Activated T-helper 1 cell treated with anti-CD3 and anti-CD28 coated beads, Interleukin-2, amount 50 U/mL, for 16 hours (primary cell): ENCODE results near the gene STC2.

Experiments
- DNase-seq, 2 donors: peaks; one replicate each; pipeline ENCODE4 v3.0.0-alpha.2; 2020; ENCODE audit warnings: low read depth in 1 of 2, low spot score in 1 of 2

The STC2 gene

GRCh38 chr5:173329491-173330337 lies 1.5 kb upstream of the STC2 start:
- DNase-seq: peak in 1 of 2 donors; percentile 6

- DNase-seq: no peak
Measured at GRCh38 chr5:173328844-173329490, 753 bp upstream of the STC2 start.

GRCh38 chr5:173327084-173327947 lies 898 bp downstream of the STC2 start:
- no peak for DNase-seq

- no peak for DNase-seq
Measured at GRCh38 chr5:173326501-173326960, 1.7 kb downstream of the STC2 start.

- no peak for DNase-seq
Measured at GRCh38 chr5:173325091-173325698, 3.0 kb downstream of the STC2 start.

GRCh38 chr5:173324115-173325001 lies 3.9 kb downstream of the STC2 start:
- no peak for DNase-seq

- DNase-seq: no peak
Measured at GRCh38 chr5:173323799-173324114, 4.5 kb downstream of the STC2 start.

GRCh38 chr5:173323106-173323798 lies 5.0 kb downstream of the STC2 start:
- DNase-seq: no peak

- DNase-seq: no peak
Measured at GRCh38 chr5:173321886-173322285, 6.3 kb downstream of the STC2 start.

- DNase-seq: no peak
Measured at GRCh38 chr5:173320259-173320658, 8.0 kb downstream of the STC2 start.

- no peak for DNase-seq
Measured at GRCh38 chr5:173319646-173320045, 8.6 kb downstream of the STC2 start.

GRCh38 chr5:173318881-173319620 lies 9.2 kb downstream of the STC2 start:
- DNase-seq: no peak

- no peak for DNase-seq
Measured at GRCh38 chr5:173318330-173318729, 9.9 kb downstream of the STC2 start.

- no peak for DNase-seq
Measured at GRCh38 chr5:173317852-173318251, 10.4 kb downstream of the STC2 start.

- DNase-seq: no peak
Measured at GRCh38 chr5:173317091-173317730, 11.0 kb downstream of the STC2 start.

GRCh38 chr5:173316339-173317020 lies 11.7 kb downstream of the STC2 start:
- DNase-seq: no peak

- no peak for DNase-seq
Measured at GRCh38 chr5:173315495-173316338, 12.5 kb downstream of the STC2 start.
